Activated CD4-positive, alpha-beta memory T cell treated with anti-CD3 and anti-CD28 coated beads for 36 hours (primary cell): ENCODE data around the gene CPSF7. TPM values are rescaled to one million over a fixed set of nuclear protein-coding genes. Genes with fewer than 3 reads are reported as not detected.

Source experiments
- CTCF ChIA-PET: fragments of 350-600 bp; sonication (Branson Sonifier 250); formaldehyde crosslinking; loops from one replicate; lab custom pipeline; 2021; ENCODE audit warnings: antibody characterized with exemption, inconsistent platforms; lab: Charles Lee
- POLR2A ChIA-PET: fragments of 350-600 bp; sonication (Branson Sonifier 250); formaldehyde crosslinking; loops from one replicate; lab custom pipeline; 2021; ENCODE audit warnings: antibody characterized with exemption; lab: Charles Lee
- DNase-seq: peaks from one replicate; pipeline ENCODE4 v3.0.0-alpha.2; 2020
- H3K27ac Mint-ChIP-seq: one replicate; pipeline ENCODE4 v1.8.0; 2021; ENCODE audit warnings: mixed read lengths
- H3K27me3 Mint-ChIP-seq: one replicate; pipeline ENCODE4 v1.8.0; 2021; ENCODE audit warnings: mixed read lengths
- H3K36me3 Mint-ChIP-seq: one replicate; pipeline ENCODE4 v1.8.0; 2021; ENCODE audit warnings: mixed read lengths
- H3K4me1 Mint-ChIP-seq: one replicate; pipeline ENCODE4 v1.8.0; 2021; ENCODE audit warnings: low read depth, mixed read lengths
- H3K4me3 Mint-ChIP-seq: one replicate; pipeline ENCODE4 v1.8.0; 2021; ENCODE audit warnings: mild to moderate bottlenecking, mixed read lengths
- H3K9me3 Mint-ChIP-seq: one replicate; pipeline ENCODE4 v1.8.0; 2021; ENCODE audit warnings: mixed read lengths
- intact Hi-C: fragments of 100-400 bp; cut with micrococcal nuclease; formaldehyde crosslinking; loops from one replicate; pipeline ENCODE4 v1.15.1; 2023
- total RNA-seq, 2 experiments: library from RNA; stranded (reverse); gene quantifications; one replicate each; pipeline ENCODE4 v1.2.3, GENCODE V29; 2021

CPSF7 gene
- total RNA-seq = 100 to 1,000 TPM in 1 of 2 experiments, 10 to 100 TPM in 1; 90.9 to 100 TPM

GRCh38 chr11:61429691-61430582, at the start of gene CPSF7, which contains the start of gene SDHAF2:
TSS of gene CPSF7 (minus strand) at chr11:61429975. CDS start at chr11:61429235, 740 bp downstream.
TSS of gene SDHAF2 (plus strand) at chr11:61430124. CDS start at chr11:61430147, 23 bp downstream.
- intact Hi-C loops = loop anchor here (1.0 to 5.0 kb wide), 5 partner anchors 16 to 523 kb away; partner anchors contain the start of genes DDB1, PRPF19, TKFC and TMEM138
- CTCF ChIA-PET = interaction anchor here (0.7 to 3.2 kb wide), 9 partner anchors 11 to 459 kb away, joined by 3 to 32 read pairs (median 5); partner anchors contain the start of genes CYB561A3, LRRC10B, TKFC and TMEM216
- peak; percentile 99 for DNase-seq
- Mint-ChIP-seq H3K36me3 (peaks cover 43% of the 10 kb centered on the region), H3K27me3 (no peaks in the 10 kb centered on the region), H3K9me3 (no peaks in the 10 kb centered on the region), H3K4me3 (peak within 1 kb of the TSS; percentile 88), H3K27ac (peak within 1 kb of the TSS; percentile 95), H3K4me1 (peaks cover 64% of the 10 kb centered on the region)
- POLR2A ChIA-PET = interaction anchor here (0.6 to 4.2 kb wide), 9 partner anchors 10 to 392 kb away, joined by 3 to 28 read pairs (median 6); partner anchors contain the start of genes CYB561A3, TMEM138 and TMEM216

GRCh38 chr11:61477727-61478148, 48.0 kb upstream of the CPSF7 start:
- Mint-ChIP-seq H3K27me3 (peaks cover 1% of the 10 kb centered on the region), H3K4me1 (peaks cover 9% of the 10 kb centered on the region), H3K36me3 (peaks cover 8% of the 10 kb centered on the region), H3K9me3 (no peaks in the 10 kb centered on the region), H3K27ac (no peak overlapping the region), H3K4me3 (no peak overlapping the region)
- intact Hi-C loops = loop anchor here (1.0 to 5.0 kb wide), 2 partner anchors 40 to 150 kb away; no protein-coding TSS in a partner anchor
- POLR2A ChIA-PET = no interaction called here
- CTCF ChIA-PET = interaction anchor here (0.9 to 14.0 kb wide), 16 partner anchors 9 to 161 kb away, joined by 3 to 277 read pairs (median 6); partner anchors contain the start of genes LRRC10B and TMEM216
- DNase-seq = peak; percentile 59

GRCh38 chr11:61477126-61477525, 47.4 kb upstream of the CPSF7 start:
- H3K36me3 Mint-ChIP-seq = peaks cover 8% of the 10 kb centered on the region
- DNase-seq = no peak
- H3K27me3 Mint-ChIP-seq = peaks cover 1% of the 10 kb centered on the region
- H3K27ac Mint-ChIP-seq = no peak overlapping the region
- intact Hi-C loops = loop anchor here (1.0 to 5.0 kb wide), 2 partner anchors 40 to 150 kb away; no protein-coding TSS in a partner anchor
- H3K4me1 Mint-ChIP-seq = peaks cover 9% of the 10 kb centered on the region
- H3K9me3 Mint-ChIP-seq = no peaks in the 10 kb centered on the region
- no peak overlapping the region for H3K4me3 Mint-ChIP-seq
- ChIA-PET POLR2A (no interaction called here), CTCF (interaction anchor here (0.9 to 14.0 kb wide), 15 partner anchors 8 to 161 kb away, joined by 3 to 277 read pairs (median 4); partner anchors contain the start of gene TMEM216)

- Mint-ChIP-seq H3K27ac (no peak overlapping the region), H3K9me3 (no peaks in the 10 kb centered on the region), H3K27me3 (no peaks in the 10 kb centered on the region), H3K36me3 (peaks cover 8% of the 10 kb centered on the region), H3K4me1 (peaks cover 9% of the 10 kb centered on the region), H3K4me3 (no peak overlapping the region)
- ChIA-PET CTCF (interaction anchor here (0.6 to 14.0 kb wide), 11 partner anchors 8 to 177 kb away, joined by 3 to 277 read pairs (median 7); partner anchors contain the start of gene TMEM216), POLR2A (no interaction called here)
- no peak for DNase-seq
- intact Hi-C loops = loop anchor here (5.0 kb wide), 1 partner anchor 151 kb away; no protein-coding TSS in a partner anchor
Observed at GRCh38 chr11:61476371-61476770, 46.6 kb upstream of the CPSF7 start.

- DNase-seq = no peak
- intact Hi-C loops = loop anchor here (5.0 kb wide), 1 partner anchor 152 kb away; no protein-coding TSS in a partner anchor
- POLR2A ChIA-PET = no interaction called here
- Mint-ChIP-seq H3K9me3 (no peaks in the 10 kb centered on the region), H3K27me3 (no peaks in the 10 kb centered on the region), H3K4me1 (peaks cover 9% of the 10 kb centered on the region), H3K36me3 (peaks cover 8% of the 10 kb centered on the region), H3K4me3 (no peak overlapping the region), H3K27ac (no peak overlapping the region)
- CTCF ChIA-PET = interaction anchor here (0.8 to 14.0 kb wide), 7 partner anchors 9 to 163 kb away, joined by 3 to 277 read pairs (median 11); partner anchors contain the start of gene LRRC10B
Observed at GRCh38 chr11:61475433-61475832, 45.7 kb upstream of the CPSF7 start.

GRCh38 chr11:61474013-61474643, 44.4 kb upstream of the CPSF7 start:
- H3K4me1 Mint-ChIP-seq = peaks cover 9% of the 10 kb centered on the region
- intact Hi-C loops = no loop called here
- H3K4me3 Mint-ChIP-seq = no peak overlapping the region
- no peaks in the 10 kb centered on the region for H3K27me3 Mint-ChIP-seq
- ChIA-PET POLR2A (no interaction called here), CTCF (interaction anchor here (1.1 to 14.0 kb wide), 4 partner anchors 8 to 165 kb away, joined by 3 to 277 read pairs (median 26); no protein-coding TSS in a partner anchor)
- H3K36me3 Mint-ChIP-seq = peaks cover 8% of the 10 kb centered on the region
- DNase-seq = no peak
- H3K27ac Mint-ChIP-seq = no peak overlapping the region
- no peaks in the 10 kb centered on the region for H3K9me3 Mint-ChIP-seq

- Mint-ChIP-seq H3K27ac (no peak overlapping the region), H3K36me3 (peaks cover 8% of the 10 kb centered on the region), H3K9me3 (no peaks in the 10 kb centered on the region), H3K4me1 (peaks cover 9% of the 10 kb centered on the region), H3K27me3 (no peaks in the 10 kb centered on the region), H3K4me3 (no peak overlapping the region)
- CTCF ChIA-PET = interaction anchor here (1.5 to 14.0 kb wide), 4 partner anchors 9 to 165 kb away, joined by 4 to 277 read pairs (median 26); no protein-coding TSS in a partner anchor
- POLR2A ChIA-PET = no interaction called here
- intact Hi-C loops = no loop called here
- no peak for DNase-seq
Observed at GRCh38 chr11:61473370-61474012, 43.7 kb upstream of the CPSF7 start.

GRCh38 chr11:61472868-61473267, 43.1 kb upstream of the CPSF7 start:
- no peak for DNase-seq
- Mint-ChIP-seq H3K9me3 (peaks cover under 1% of the 10 kb centered on the region), H3K27ac (no peak overlapping the region), H3K27me3 (no peaks in the 10 kb centered on the region), H3K4me1 (peaks cover 9% of the 10 kb centered on the region), H3K4me3 (no peak overlapping the region), H3K36me3 (peaks cover 10% of the 10 kb centered on the region)
- intact Hi-C loops = no loop called here
- POLR2A ChIA-PET = no interaction called here
- CTCF ChIA-PET = interaction anchor here (1.5 to 14.0 kb wide), 3 partner anchors 10 to 166 kb away, joined by 4 to 277 read pairs (median 6); no protein-coding TSS in a partner anchor

GRCh38 chr11:61472282-61472681, 42.5 kb upstream of the CPSF7 start:
- Mint-ChIP-seq H3K27me3 (no peaks in the 10 kb centered on the region), H3K4me3 (no peak overlapping the region), H3K9me3 (peaks cover 7% of the 10 kb centered on the region), H3K4me1 (peaks cover 9% of the 10 kb centered on the region), H3K36me3 (peaks cover 15% of the 10 kb centered on the region), H3K27ac (no peak overlapping the region)
- CTCF ChIA-PET = interaction anchor here (1.5 to 14.0 kb wide), 2 partner anchors 10 to 44 kb away, joined by 6 to 277 read pairs; no protein-coding TSS in a partner anchor
- intact Hi-C loops = no loop called here
- POLR2A ChIA-PET = no interaction called here
- DNase-seq = no peak

- no peak for DNase-seq
- H3K9me3 Mint-ChIP-seq = peaks cover 7% of the 10 kb centered on the region
- no peak overlapping the region for H3K27ac Mint-ChIP-seq
- ChIA-PET POLR2A (no interaction called here), CTCF (interaction anchor here (1.6 to 2.0 kb wide), 2 partner anchors 10 to 49 kb away, joined by 8 to 11 read pairs; no protein-coding TSS in a partner anchor)
- no peak overlapping the region for H3K4me3 Mint-ChIP-seq
- no peaks in the 10 kb centered on the region for H3K27me3 Mint-ChIP-seq
- peaks cover 12% of the 10 kb centered on the region for H3K36me3 Mint-ChIP-seq
- intact Hi-C loops = no loop called here
- H3K4me1 Mint-ChIP-seq = no peaks in the 10 kb centered on the region
Observed at GRCh38 chr11:61468002-61468401, 38.2 kb upstream of the CPSF7 start.
